ENCODE data around the gene ULK2.

DNA sequence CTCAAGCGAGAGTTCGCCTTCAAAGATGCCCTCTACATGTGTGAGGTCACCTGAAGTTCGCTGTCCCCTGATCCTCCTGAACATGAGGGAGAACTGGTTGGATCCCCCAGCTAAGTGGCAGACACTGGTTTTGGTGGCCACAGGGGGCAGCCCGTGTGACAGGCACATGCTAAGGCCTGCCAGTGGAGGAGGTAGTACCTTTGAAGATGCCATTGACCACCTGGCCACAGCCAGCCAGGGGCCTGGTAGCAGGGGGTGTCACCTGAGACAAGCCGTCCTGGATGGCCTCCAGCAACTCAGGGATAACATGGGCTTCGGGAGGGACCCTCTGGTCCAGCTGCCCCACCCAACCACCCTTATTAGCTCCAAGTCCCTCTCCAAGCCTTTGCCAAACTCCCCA is 112.3 kb downstream of the ULK2 start:
- TF ChIP-seq EZH2phosphoT487 (IDR thresholded peaks at IDR 0.05; ENCODE audit: borderline replicate concordance, low read length) (no peak), EZH2 (IDR thresholded peaks at IDR 0.05; ENCODE audit: low read length, unreplicated experiment) (no peak)
- TF ChIP-seq, protein P1, sequence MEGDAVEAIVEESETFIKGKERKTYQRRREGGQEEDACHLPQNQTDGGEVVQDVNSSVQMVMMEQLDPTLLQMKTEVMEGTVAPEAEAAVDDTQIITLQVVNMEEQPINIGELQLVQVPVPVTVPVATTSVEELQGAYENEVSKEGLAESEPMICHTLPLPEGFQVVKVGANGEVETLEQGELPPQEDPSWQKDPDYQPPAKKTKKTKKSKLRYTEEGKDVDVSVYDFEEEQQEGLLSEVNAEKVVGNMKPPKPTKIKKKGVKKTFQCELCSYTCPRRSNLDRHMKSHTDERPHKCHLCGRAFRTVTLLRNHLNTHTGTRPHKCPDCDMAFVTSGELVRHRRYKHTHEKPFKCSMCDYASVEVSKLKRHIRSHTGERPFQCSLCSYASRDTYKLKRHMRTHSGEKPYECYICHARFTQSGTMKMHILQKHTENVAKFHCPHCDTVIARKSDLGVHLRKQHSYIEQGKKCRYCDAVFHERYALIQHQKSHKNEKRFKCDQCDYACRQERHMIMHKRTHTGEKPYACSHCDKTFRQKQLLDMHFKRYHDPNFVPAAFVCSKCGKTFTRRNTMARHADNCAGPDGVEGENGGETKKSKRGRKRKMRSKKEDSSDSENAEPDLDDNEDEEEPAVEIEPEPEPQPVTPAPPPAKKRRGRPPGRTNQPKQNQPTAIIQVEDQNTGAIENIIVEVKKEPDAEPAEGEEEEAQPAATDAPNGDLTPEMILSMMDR (conservative IDR thresholded peaks at IDR 0.05; ENCODE audit: low read depth, low read length), result no peak

All from PC-3 (cell line).